HG02798 (cell line): ENCODE data around the gene ADAMTS20.

Source experiments
- ATAC-seq: cut with Tn5 transposase; IDR thresholded peaks from one replicate; pipeline ENCODE4 v1.9.1; 2021; ENCODE audit warnings: mild to moderate bottlenecking; ENCODE audit not compliant: unreplicated experiment, poor library complexity

ADAMTS20 gene

DNA sequence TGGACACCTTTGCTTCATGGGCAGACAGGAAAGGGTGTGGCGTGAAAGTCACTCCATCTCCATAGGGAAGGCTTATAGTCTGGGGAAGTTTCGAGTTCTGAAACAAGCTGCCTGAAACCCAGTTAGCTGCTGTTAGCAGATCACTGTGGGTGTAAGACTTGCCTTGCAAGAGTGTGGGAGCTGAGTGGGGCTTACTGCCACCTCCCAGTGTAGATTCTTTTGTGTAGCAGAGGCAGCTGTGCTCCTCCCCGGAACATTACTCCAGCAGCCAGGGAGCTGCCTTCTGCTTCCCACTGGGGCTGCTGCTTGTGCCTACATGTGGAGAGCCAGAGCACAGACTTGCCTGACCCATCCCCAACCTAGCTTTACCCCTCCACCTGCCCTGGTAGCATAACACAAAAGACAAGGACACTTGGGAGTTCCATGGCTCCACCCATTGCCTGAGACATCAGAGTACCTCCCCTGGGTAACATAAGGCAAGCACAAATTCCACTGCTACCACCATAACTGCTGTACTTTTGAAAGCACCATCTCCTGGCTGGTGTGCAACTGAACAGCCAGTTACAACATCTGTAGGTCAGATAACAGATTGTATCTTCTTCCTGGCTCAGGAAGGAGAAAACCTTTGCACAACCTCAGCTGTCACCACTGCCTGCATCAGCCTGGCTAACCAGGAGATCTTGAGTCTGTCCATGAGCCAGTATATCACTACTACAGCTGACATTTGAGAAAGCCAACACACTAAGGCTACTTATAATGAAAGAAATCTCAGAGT, 69.5 kb downstream of the ADAMTS20 start:
- no peak for ATAC-seq

DNA sequence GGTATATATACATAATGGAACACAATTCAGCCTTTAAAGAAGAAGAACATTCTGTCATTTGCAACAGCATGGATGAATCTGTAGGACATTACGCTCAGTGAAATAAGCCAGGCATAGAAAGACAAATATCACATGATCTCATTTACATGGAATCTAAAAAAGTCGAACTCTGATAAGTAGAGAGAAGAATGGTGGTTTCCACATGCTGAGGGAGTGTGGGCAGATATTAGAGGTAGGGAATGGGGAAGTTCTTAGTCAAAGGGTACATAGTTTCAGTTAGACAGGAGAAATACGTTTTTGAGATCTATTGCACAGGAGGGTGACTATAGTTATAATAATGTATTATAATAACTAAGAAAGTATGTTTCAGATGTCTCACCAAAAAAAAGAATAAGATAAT, 71.4 kb downstream of the ADAMTS20 start:
- no peak for ATAC-seq

- ATAC-seq: no peak
Measured at GRCh38 chr12:43462741-43463140, 89.3 kb downstream of the ADAMTS20 start.

DNA sequence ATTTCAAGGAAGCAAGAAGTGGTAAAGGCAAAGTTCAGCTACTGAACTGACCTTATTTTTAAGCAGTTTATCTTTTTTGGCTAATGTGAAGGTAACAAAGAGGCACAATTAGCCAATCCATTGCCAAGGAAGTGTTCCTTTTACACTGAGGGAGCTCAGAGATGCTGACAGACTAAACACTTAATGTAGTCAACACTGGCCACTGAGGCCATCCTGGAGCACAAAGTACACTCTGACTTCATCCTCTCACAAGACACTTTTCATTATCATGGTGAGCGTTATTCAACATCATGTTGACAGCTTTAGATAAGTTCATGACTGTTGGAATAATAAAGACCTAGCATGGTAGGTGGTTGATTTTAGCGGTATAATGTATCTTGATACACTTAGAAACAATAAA, 89.9 kb downstream of the ADAMTS20 start:
- no peak for ATAC-seq

GRCh38 chr12:43459285-43459684, 92.7 kb downstream of the ADAMTS20 start:
- no peak for ATAC-seq

DNA sequence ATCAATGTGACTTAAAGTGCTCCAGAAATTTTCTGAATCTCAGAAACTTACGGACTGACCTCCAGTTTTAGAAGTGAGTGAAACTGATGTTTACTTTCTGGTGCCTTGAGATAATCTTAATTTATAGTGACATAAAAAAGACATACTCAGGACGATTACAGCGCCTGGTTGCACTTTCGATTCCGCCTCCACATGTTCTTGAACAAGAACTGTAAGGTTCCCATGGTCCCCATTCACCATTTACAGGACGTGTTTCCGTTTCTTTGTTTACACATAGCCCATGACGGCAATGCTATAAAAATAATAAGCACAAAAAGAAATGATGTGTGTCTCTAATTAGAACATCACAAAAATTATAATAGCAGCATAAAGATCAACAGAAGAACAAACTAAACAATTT, 98.2 kb downstream of the ADAMTS20 start:
- no peak for ATAC-seq

DNA sequence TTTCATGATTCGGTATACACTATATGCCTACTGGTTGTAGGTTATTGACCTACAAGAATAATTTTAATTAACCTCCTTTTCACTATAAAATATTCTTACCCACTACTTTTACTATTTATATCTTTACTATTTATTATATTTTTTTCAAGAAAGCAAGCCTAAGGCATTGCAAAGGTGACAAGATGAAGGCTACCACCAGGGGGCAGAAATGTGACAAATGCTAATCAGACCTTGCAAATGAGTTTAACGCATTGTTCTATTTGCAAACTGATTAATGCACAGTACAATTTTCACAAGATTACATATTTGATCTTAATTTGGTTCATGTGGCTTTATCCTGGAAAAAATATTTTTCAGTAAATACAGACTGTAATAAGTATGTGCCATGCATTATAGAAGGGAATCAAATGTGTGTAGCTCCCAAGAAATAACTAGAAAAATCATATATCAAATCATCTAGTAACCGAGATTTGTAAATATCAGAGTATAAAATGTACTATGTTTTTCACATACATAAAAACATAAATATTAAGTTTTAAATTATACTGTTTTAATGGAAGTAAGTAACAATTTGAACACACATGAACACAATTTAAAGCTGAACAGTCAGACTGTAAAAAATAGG, 107.0 kb downstream of the ADAMTS20 start:
- peak; percentile 76 for ATAC-seq

GRCh38 chr12:43436597-43436996, 115.4 kb downstream of the ADAMTS20 start:
- no peak for ATAC-seq

- ATAC-seq: no peak
Measured at GRCh38 chr12:43434614-43435013, 117.4 kb downstream of the ADAMTS20 start.

DNA sequence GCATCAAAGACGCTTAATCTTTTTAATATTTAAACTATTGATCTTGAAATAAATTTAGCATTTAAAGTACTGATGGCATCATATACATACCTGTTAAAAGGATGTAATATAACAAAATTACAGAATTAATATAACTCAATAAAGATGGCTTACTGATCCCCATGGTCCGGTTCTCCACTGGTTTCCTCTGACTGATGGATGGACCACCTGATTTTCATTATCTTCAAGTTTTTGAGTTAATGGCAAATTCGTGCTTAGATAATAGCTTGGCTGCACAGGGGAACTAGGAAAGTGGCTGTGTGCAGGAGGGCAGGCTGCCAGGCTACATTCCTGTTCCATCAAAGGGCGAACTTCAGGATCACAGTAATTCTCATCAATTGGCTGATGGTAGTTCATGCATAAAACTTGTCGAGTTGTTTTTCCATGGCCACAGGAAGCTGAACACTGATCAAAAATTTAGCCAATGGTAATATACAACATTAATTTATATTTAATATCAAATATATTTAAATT, 123.9 kb downstream of the ADAMTS20 start:
- ATAC-seq: no peak

DNA sequence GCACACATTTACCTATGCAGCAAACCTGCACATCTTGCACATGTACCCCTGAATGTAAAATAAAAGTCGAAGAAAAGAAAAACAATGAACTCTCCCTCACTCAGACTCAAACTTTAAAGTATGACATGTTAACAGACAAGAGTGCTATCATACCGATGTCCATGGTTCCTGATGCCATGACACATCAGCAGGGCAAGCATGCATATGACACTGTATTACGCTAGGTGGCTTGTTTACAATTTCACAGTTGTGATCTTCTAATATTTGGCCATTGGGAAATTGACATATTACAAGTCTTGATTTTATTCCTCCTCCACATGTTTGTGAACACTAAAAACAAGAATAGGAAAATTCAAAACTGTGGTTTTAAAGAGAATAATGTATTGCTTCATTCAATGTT, 126.6 kb downstream of the ADAMTS20 start:
- ATAC-seq: no peak

DNA sequence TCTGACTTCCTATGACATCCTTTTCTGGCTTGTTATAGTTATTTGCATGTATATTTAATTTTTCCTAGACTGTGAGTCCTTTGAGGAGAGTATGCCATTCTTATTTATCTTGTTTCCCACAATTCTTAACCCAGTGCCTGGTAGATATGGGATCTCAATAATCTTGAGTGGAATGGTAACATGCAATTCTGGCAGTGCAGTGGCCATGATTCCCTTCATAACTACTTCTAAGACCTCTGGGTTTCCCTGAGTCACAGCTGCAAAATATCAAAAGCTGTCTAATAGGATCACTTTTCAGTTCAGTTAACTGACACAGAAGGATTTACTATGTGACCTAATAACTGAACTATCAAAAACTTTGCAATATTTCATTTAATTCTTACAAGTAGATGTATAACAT, 135.0 kb downstream of the ADAMTS20 start:
- ATAC-seq: no peak

- ATAC-seq: peak; percentile 73
Measured at GRCh38 chr12:43407816-43408645, 144.0 kb downstream of the ADAMTS20 start.

- ATAC-seq: no peak
Measured at GRCh38 chr12:43406801-43407200, 145.2 kb downstream of the ADAMTS20 start.

GRCh38 chr12:43402436-43402835, 149.6 kb downstream of the ADAMTS20 start:
- ATAC-seq: no peak

DNA sequence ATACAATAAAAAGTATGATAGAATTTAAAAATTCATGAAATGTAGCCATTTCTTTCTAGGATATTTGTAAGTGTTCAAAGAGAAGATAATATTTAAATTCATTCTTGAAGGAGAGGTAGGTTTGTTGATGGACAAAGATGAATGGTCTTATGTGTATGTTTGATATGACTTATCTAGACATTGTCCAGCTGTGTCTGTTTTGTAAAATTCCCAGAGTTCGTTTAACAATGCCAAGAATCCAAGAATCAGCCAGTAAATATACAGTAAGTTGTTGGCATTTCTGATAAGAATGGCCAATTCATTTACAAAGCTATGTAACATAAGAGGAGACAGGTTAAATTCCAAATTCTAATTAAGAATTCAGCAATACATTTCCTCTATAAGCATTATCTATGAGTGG, 150.9 kb downstream of the ADAMTS20 start:
- no peak for ATAC-seq

GRCh38 chr12:43396671-43397070, 155.3 kb downstream of the ADAMTS20 start:
- no peak for ATAC-seq

GRCh38 chr12:43392116-43392515, 159.9 kb downstream of the ADAMTS20 start:
- ATAC-seq: no peak

- ATAC-seq: no peak
Measured at GRCh38 chr12:43381879-43382278, 170.1 kb downstream of the ADAMTS20 start.

GRCh38 chr12:43378448-43378847, 173.6 kb downstream of the ADAMTS20 start:
- ATAC-seq: no peak

GRCh38 chr12:43370263-43370662, 181.7 kb downstream of the ADAMTS20 start:
- no peak for ATAC-seq
